Measurements from ENCODE around the gene CACNB2. TPM values are rescaled to one million over a fixed set of nuclear protein-coding genes. Genes with fewer than 3 reads are reported as not detected.

Gene CACNB2
- total RNA-seq, 1 donor from 2014 or later: 0.43 TPM

GRCh38 chr10:18455086-18455884 is 315.1 kb downstream of the CACNB2 start:
- no peaks in the 10 kb centered on the region for H3K4me1 Mint-ChIP-seq (ENCODE audit: unreplicated experiment)
- H3K9me3 Mint-ChIP-seq (ENCODE audit: unreplicated experiment): no peaks in the 10 kb centered on the region
- no peaks in the 10 kb centered on the region for H3K27me3 Mint-ChIP-seq (ENCODE audit: unreplicated experiment)
- no peak overlapping the region for H3K27ac Mint-ChIP-seq (ENCODE audit: unreplicated experiment)
- TF ChIP-seq CTCF (IDR thresholded peaks at IDR 0.05): no peak
- no peaks in the 10 kb centered on the region for H3K36me3 Mint-ChIP-seq (ENCODE audit: unreplicated experiment)
- H3K4me3 Mint-ChIP-seq (ENCODE audit: unreplicated experiment): no peak overlapping the region
- DNase-seq (ENCODE audit: extremely low spot score, unreplicated experiment): peak; percentile 8

GRCh38 chr10:18456984-18457383 is 316.8 kb downstream of the CACNB2 start:
- no peaks in the 10 kb centered on the region for H3K36me3 Mint-ChIP-seq (ENCODE audit: unreplicated experiment)
- no peaks in the 10 kb centered on the region for H3K27me3 Mint-ChIP-seq (ENCODE audit: unreplicated experiment)
- no peak overlapping the region for H3K4me3 Mint-ChIP-seq (ENCODE audit: unreplicated experiment)
- peak; percentile 54 for DNase-seq (ENCODE audit: extremely low spot score, unreplicated experiment)
- H3K4me1 Mint-ChIP-seq (ENCODE audit: unreplicated experiment): no peaks in the 10 kb centered on the region
- no peak overlapping the region for H3K27ac Mint-ChIP-seq (ENCODE audit: unreplicated experiment)
- H3K9me3 Mint-ChIP-seq (ENCODE audit: unreplicated experiment): no peaks in the 10 kb centered on the region
- TF ChIP-seq CTCF (IDR thresholded peaks at IDR 0.05): no peak

GRCh38 chr10:18460032-18460431 is 319.8 kb downstream of the CACNB2 start:
- Mint-ChIP-seq H3K4me1 (ENCODE audit: unreplicated experiment) (no peaks in the 10 kb centered on the region), H3K27me3 (ENCODE audit: unreplicated experiment) (no peaks in the 10 kb centered on the region), H3K36me3 (ENCODE audit: unreplicated experiment) (no peaks in the 10 kb centered on the region), H3K27ac (ENCODE audit: unreplicated experiment) (no peak overlapping the region), H3K4me3 (ENCODE audit: unreplicated experiment) (no peak overlapping the region), H3K9me3 (ENCODE audit: unreplicated experiment) (peaks cover 4% of the 10 kb centered on the region)
- TF ChIP-seq CTCF (IDR thresholded peaks at IDR 0.05): no peak
- DNase-seq (ENCODE audit: extremely low spot score, unreplicated experiment): no peak

GRCh38 chr10:18463673-18464211 is 323.5 kb downstream of the CACNB2 start:
- H3K36me3 Mint-ChIP-seq (ENCODE audit: unreplicated experiment): no peaks in the 10 kb centered on the region
- H3K27ac Mint-ChIP-seq (ENCODE audit: unreplicated experiment): no peak overlapping the region
- peaks cover 4% of the 10 kb centered on the region for H3K9me3 Mint-ChIP-seq (ENCODE audit: unreplicated experiment)
- no peaks in the 10 kb centered on the region for H3K27me3 Mint-ChIP-seq (ENCODE audit: unreplicated experiment)
- no peak for TF ChIP-seq CTCF (IDR thresholded peaks at IDR 0.05)
- no peak for DNase-seq (ENCODE audit: extremely low spot score, unreplicated experiment)
- H3K4me3 Mint-ChIP-seq (ENCODE audit: unreplicated experiment): no peak overlapping the region
- H3K4me1 Mint-ChIP-seq (ENCODE audit: unreplicated experiment): no peaks in the 10 kb centered on the region

- DNase-seq (ENCODE audit: extremely low spot score, unreplicated experiment): no peak
- no peak for TF ChIP-seq CTCF (IDR thresholded peaks at IDR 0.05)
- Mint-ChIP-seq H3K27ac (ENCODE audit: unreplicated experiment) (no peak overlapping the region), H3K4me3 (ENCODE audit: unreplicated experiment) (no peak overlapping the region), H3K36me3 (ENCODE audit: unreplicated experiment) (no peaks in the 10 kb centered on the region), H3K27me3 (ENCODE audit: unreplicated experiment) (peaks cover 4% of the 10 kb centered on the region), H3K9me3 (ENCODE audit: unreplicated experiment) (no peaks in the 10 kb centered on the region), H3K4me1 (ENCODE audit: unreplicated experiment) (no peaks in the 10 kb centered on the region)
Observed at GRCh38 chr10:18469125-18469524, 328.9 kb downstream of the CACNB2 start.
